GM13977 (cell line): ENCODE measurements around the gene NOL4L.

ENCODE experiments used
- DNase-seq: peaks from one replicate; pipeline ENCODE4 v3.0.0; 2012; ENCODE audit warnings: low spot score
- CTCF ChIP-seq: IDR thresholded peaks from 2 replicates; pipeline ENCODE4 v1.5.1; 2012; ENCODE audit warnings: mild to moderate bottlenecking, control low read depth; ENCODE audit not compliant: insufficient read depth; ENCODE audit errors: extremely low read depth, missing control alignments
- in situ Hi-C: fragments of 300-500 bp; cut with MboI; formaldehyde crosslinking; loops from one replicate; pipeline ENCODE4 v1.12.0; 2022; ENCODE audit warnings: low sequenced_read_pairs, low pct_unique_long_range_greater_than_20kb, mixed read lengths, inconsistent platforms; ENCODE audit not compliant: unreplicated experiment

NOL4L gene

DNA sequence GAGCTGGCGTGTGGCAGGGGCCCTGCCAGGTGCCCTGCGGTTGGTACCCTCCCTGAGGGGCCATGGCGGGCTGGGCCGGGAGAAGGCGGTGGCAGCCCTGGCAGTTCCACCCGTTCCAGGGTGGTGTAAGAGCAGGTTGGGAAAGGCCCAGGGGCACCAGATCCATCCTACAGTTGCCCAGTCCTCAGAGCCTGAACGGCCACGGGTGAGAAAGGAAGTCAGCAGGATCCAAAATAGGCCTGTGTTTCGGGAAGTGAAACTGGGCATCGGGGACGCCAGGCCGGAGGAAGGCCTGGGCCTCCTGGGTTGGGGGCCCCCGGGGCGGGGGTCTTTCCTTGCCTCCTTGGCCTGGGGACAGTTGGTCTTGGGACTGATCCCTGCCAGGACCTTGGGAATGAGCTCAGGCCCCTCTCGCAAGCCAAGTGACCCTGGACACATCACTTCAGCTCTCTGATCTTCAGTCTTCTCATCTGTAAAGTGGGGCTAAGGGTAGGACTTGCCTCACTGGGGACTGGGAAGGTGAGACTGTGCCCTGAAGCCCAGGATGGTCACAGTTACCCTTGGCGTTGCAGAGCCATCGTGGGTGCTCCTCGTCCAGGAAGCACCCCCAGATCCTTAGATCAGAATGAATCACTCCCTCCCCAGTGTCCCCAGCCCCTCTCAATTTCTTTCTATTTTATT lies 18.1 kb upstream of the NOL4L start:
- DNase-seq: no peak
- in situ Hi-C loops: no loop called here
- TF ChIP-seq CTCF: no peak

GRCh38 chr20:32602273-32602672 lies 17.1 kb upstream of the NOL4L start:
- DNase-seq: no peak
- in situ Hi-C loops: no loop called here
- TF ChIP-seq CTCF: no peak

GRCh38 chr20:32600681-32601237 lies 15.6 kb upstream of the NOL4L start:
- DNase-seq: no peak
- in situ Hi-C loops: no loop called here
- TF ChIP-seq CTCF: no peak

GRCh38 chr20:32599783-32600340 lies 14.7 kb upstream of the NOL4L start:
- TF ChIP-seq CTCF: no peak
- DNase-seq: no peak
- in situ Hi-C loops: no loop called here

DNA sequence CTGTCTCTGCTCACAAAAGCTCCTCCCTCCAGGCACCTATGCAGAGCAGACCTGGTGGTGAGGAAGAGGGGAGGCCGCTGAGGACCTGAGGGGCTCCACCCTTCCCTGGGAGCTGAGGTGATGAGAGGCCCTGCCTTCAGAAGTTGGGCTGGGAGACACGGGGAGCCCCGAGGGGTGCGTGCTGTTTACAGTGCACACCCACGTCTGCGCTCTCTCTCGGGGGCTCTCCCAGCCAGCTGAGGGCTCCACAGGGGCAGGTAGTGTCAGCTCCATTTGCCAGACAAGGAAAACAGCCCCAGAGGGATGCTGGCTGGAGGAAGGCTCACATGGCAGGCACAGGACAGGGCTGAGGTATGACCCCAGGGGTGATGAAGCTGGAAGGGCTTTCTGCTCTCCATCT lies 13.5 kb upstream of the NOL4L start:
- TF ChIP-seq CTCF: no peak
- DNase-seq: no peak
- in situ Hi-C loops: no loop called here

DNA sequence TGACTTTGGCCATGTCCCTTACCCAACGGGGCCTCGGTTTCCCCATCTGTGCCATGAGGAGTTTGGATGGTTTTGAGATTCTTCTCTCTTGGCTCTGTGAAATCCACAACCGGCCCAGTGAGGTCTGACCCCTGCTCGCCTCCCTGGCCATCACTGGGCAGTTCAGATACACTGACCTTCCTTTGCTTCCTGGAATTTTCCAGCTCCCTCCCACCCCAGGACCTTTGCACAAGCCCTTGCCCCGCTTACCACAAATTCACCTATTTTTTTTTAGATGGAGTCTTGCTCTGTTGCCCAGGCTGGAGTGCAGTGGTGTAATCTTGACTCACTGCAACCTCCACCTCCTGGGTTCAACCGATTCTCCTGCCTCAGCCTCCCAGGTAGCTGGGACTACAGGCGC lies 12.6 kb upstream of the NOL4L start:
- no peak for TF ChIP-seq CTCF
- in situ Hi-C loops: no loop called here
- DNase-seq: no peak
